Fibroblast of lung (primary cell): ENCODE results near the gene RRP12. TPM values are rescaled to one million over a fixed set of nuclear protein-coding genes. Genes with fewer than 3 reads are reported as not detected.

Source experiments
- DNase-seq, 2 donors: peaks; one replicate each; pipeline versions ENCODE4 v3.0.0 to v3.0.0-alpha.2; 2010; ENCODE audit warnings: low read depth in 2 of 2
- H2AFZ ChIP-seq: 2 replicates; pipeline ENCODE4 v1.5.1; 2012; ENCODE audit warnings: low read length, control low read depth, inconsistent platforms
- H3K27ac ChIP-seq: 2 replicates; pipeline ENCODE4 v1.5.1; 2011; ENCODE audit warnings: low read length, control low read depth; ENCODE audit not compliant: insufficient read depth
- H3K27me3 ChIP-seq: 2 replicates; pipeline ENCODE4 v1.5.1; 2011; ENCODE audit warnings: mild to moderate bottlenecking, low read length; ENCODE audit not compliant: control insufficient read depth, insufficient read depth
- H3K36me3 ChIP-seq: 2 replicates; pipeline ENCODE4 v1.5.1; 2011; ENCODE audit warnings: low read length; ENCODE audit not compliant: control insufficient read depth, insufficient read depth
- H3K4me1 ChIP-seq: 2 replicates; pipeline ENCODE4 v1.5.1; 2011; ENCODE audit warnings: low read length; ENCODE audit not compliant: control insufficient read depth, insufficient read depth; ENCODE audit errors: extremely low read depth
- H3K4me2 ChIP-seq: 2 replicates; pipeline ENCODE4 v1.5.1; 2011; ENCODE audit warnings: low read length, control low read depth; ENCODE audit not compliant: insufficient read depth; ENCODE audit errors: extremely low read depth
- H3K4me3 ChIP-seq, 4 experiments: fragments of 200-600 bp in 1 of 4; sonication (generic) in 1 of 4; replicated peaks in 1 of 4; 2 replicates each; pipeline ENCODE4 v1.5.1; 2011 to 2016; ENCODE audit warnings: low read length in 4 of 4, low read depth in 3 of 4, mild to moderate bottlenecking in 3 of 4, control low read depth in 2 of 4, inconsistent platforms in 1 of 4, mixed read lengths in 1 of 4; ENCODE audit not compliant: insufficient read depth in 1 of 4; ENCODE audit errors: control extremely low read depth in 1 of 4
- H3K79me2 ChIP-seq: 2 replicates; pipeline ENCODE4 v1.5.1; 2012; ENCODE audit warnings: mild to moderate bottlenecking, low read length, inconsistent platforms; ENCODE audit not compliant: control insufficient read depth, insufficient read depth
- H3K9ac ChIP-seq: 2 replicates; pipeline ENCODE4 v1.5.1; 2011; ENCODE audit warnings: mild to moderate bottlenecking, low read length, control low read depth; ENCODE audit not compliant: insufficient read depth
- H3K9me3 ChIP-seq: 2 replicates; pipeline ENCODE4 v1.5.1; 2012; ENCODE audit warnings: low read depth, low read length; ENCODE audit not compliant: control insufficient read depth, insufficient read depth
- H4K20me1 ChIP-seq: 2 replicates; pipeline ENCODE4 v1.5.1; 2011; ENCODE audit warnings: low read length; ENCODE audit not compliant: control insufficient read depth, insufficient read depth; ENCODE audit errors: extremely low read depth
- CTCF ChIP-seq, 2 donors: IDR thresholded peaks in 1 of 2; conservative IDR thresholded peaks in 1 of 2; 1 replicate in 1 of 2; 2 replicates in 1 of 2; pipeline ENCODE4 v1.5.1; 2011 to 2012; ENCODE audit warnings: low read length in 2 of 2, control low read depth in 1 of 2, inconsistent platforms in 1 of 2, low read depth in 1 of 2, mild to moderate bottlenecking in 1 of 2
- EZH2 ChIP-seq: IDR thresholded peaks from 2 replicates; pipeline ENCODE4 v1.5.1; 2012; ENCODE audit warnings: low read length, control low read depth, mild to moderate bottlenecking; ENCODE audit errors: missing control alignments
- polyA plus RNA-seq, 2 donors: library from polyadenylated mRNA; depleted of rRNA in 1 of 2; stranded (reverse) in 1 of 2; unstranded in 1 of 2; fragments of >200 nt; gene quantifications; 2 replicates each; pipeline ENCODE4 v1.2.1, GENCODE V29; 2011 to 2012; ENCODE audit warnings: missing spikeins in 1 of 2
- total RNA-seq: library from RNA; depleted of rRNA; stranded (reverse); fragments of >200 nt; gene quantifications from 2 replicates; pipeline ENCODE4 v1.2.1, GENCODE V29; 2014

The RRP12 gene
- total and polyA plus RNA-seq, 2 donors (not counting 1 experiment from before 2014, with no cell fraction given), result 6.1 to 10.7 TPM

GRCh38 chr10:97384641-97385040, 16.5 kb downstream of the RRP12 start:
- Histone ChIP-seq H3K4me3 (no peak overlapping the region), H3K79me2 (no peaks in the 10 kb centered on the region), H3K36me3 (peaks cover 10% of the 10 kb centered on the region), H3K27me3 (no peaks in the 10 kb centered on the region), H4K20me1 (no peaks in the 10 kb centered on the region), H3K9me3 (no peaks in the 10 kb centered on the region), H3K4me2 (no peak overlapping the region), H3K4me1 (no peaks in the 10 kb centered on the region), H3K27ac (no peak overlapping the region), H3K9ac (no peak overlapping the region), H2AFZ (no peak overlapping the region)
- no peak for TF ChIP-seq CTCF (conservative IDR thresholded peaks at IDR 0.05 in 1 of 2, IDR thresholded peaks at IDR 0.05 in 1 of 2; ENCODE audit: low read depth in 1 of 2, low read length in 2 of 2)
- TF ChIP-seq EZH2, result no peak
- DNase-seq, result no peak

GRCh38 chr10:97384156-97384555, 17.0 kb downstream of the RRP12 start:
- Histone ChIP-seq H3K4me2 (no peak overlapping the region), H3K79me2 (no peaks in the 10 kb centered on the region), H3K9me3 (no peaks in the 10 kb centered on the region), H4K20me1 (no peaks in the 10 kb centered on the region), H3K4me3 (no peak overlapping the region), H3K36me3 (peaks cover 13% of the 10 kb centered on the region), H3K27me3 (no peaks in the 10 kb centered on the region), H3K9ac (no peak overlapping the region), H3K27ac (no peak overlapping the region), H2AFZ (no peak overlapping the region), H3K4me1 (no peaks in the 10 kb centered on the region)
- DNase-seq, result no peak
- no peak for TF ChIP-seq CTCF (conservative IDR thresholded peaks at IDR 0.05 in 1 of 2, IDR thresholded peaks at IDR 0.05 in 1 of 2; ENCODE audit: low read depth in 1 of 2, low read length in 2 of 2)

- Histone ChIP-seq H3K4me1 (no peaks in the 10 kb centered on the region), H2AFZ (no peak overlapping the region), H3K27me3 (no peaks in the 10 kb centered on the region), H3K9ac (no peak overlapping the region), H4K20me1 (no peaks in the 10 kb centered on the region), H3K9me3 (no peaks in the 10 kb centered on the region), H3K36me3 (peaks cover 13% of the 10 kb centered on the region), H3K4me3 (no peak overlapping the region), H3K27ac (no peak overlapping the region), H3K4me2 (no peak overlapping the region), H3K79me2 (no peaks in the 10 kb centered on the region)
- no peak for DNase-seq
- no peak for TF ChIP-seq EZH2
- no peak for TF ChIP-seq CTCF (conservative IDR thresholded peaks at IDR 0.05 in 1 of 2, IDR thresholded peaks at IDR 0.05 in 1 of 2; ENCODE audit: low read depth in 1 of 2, low read length in 2 of 2)
These were observed 18.0 kb downstream of the RRP12 start for GRCh38 chr10:97383159-97383558.
